RWPE2 (cell line): ENCODE measurements around the gene ZNF253.
"Not testable (repeated sequence)": the region's sequence is repeated elsewhere in the genome, so short reads cannot be mapped to it uniquely, and the experiment has no call there.

ENCODE experiments used
- ATAC-seq: fragments of 200-7000 bp; cut with Tn5 transposase; 3 replicates; pipeline ENCODE4 v1.9.1; 2021; ENCODE audit warnings: low read depth
- DNase-seq: peaks from one replicate; pipeline ENCODE4 v3.0.0-alpha.2; 2020; ENCODE audit warnings: low spot score
- H3K27ac ChIP-seq: fragments of 450-650 bp; 2 replicates; pipeline ENCODE4 v1.5.1; 2017; ENCODE audit warnings: mild to moderate bottlenecking; ENCODE audit not compliant: poor library complexity, severe bottlenecking
- H3K27me3 ChIP-seq: fragments of 250-450 bp; sonication (Bioruptor Pico); 2 replicates; pipeline ENCODE4 v1.5.1; 2021; ENCODE audit warnings: mild to moderate bottlenecking, moderate library complexity; ENCODE audit not compliant: insufficient read depth, poor library complexity, severe bottlenecking
- H3K36me3 ChIP-seq: fragments of 250-450 bp; sonication (Bioruptor Pico); 2 replicates; pipeline ENCODE4 v1.5.1; 2020; ENCODE audit warnings: low read depth, mild to moderate bottlenecking, moderate library complexity
- H3K4me1 ChIP-seq: fragments of 250-450 bp; sonication (Bioruptor Pico); 2 replicates; pipeline ENCODE4 v1.5.1; 2021; ENCODE audit warnings: mild to moderate bottlenecking, moderate library complexity; ENCODE audit not compliant: insufficient read depth, poor library complexity, severe bottlenecking
- H3K4me3 ChIP-seq: fragments of 250-450 bp; sonication (Bioruptor Pico); 2 replicates; pipeline ENCODE4 v1.5.1; 2021; ENCODE audit warnings: mild to moderate bottlenecking, moderate library complexity; ENCODE audit not compliant: severe bottlenecking
- H3K9me3 ChIP-seq: fragments of 250-450 bp; sonication (Bioruptor Pico); 2 replicates; pipeline ENCODE4 v1.5.1; 2021; ENCODE audit warnings: mild to moderate bottlenecking, moderate library complexity; ENCODE audit not compliant: severe bottlenecking
- CTCF ChIP-seq: fragments of 450-650 bp; IDR thresholded peaks from one replicate; pipeline ENCODE4 v1.5.1; 2017; ENCODE audit warnings: mild to moderate bottlenecking, moderate library complexity; ENCODE audit not compliant: poor library complexity, severe bottlenecking

ZNF253 gene

GRCh38 chr19:19884583-19884982 is 18.9 kb downstream of the ZNF253 start:
- H3K36me3 ChIP-seq = no peaks in the 10 kb centered on the region
- H3K27ac ChIP-seq = no peak overlapping the region
- no peaks in the 10 kb centered on the region for H3K27me3 ChIP-seq
- no peak for TF ChIP-seq CTCF
- DNase-seq (no peak), ATAC-seq (no peak)
- no peak overlapping the region for H3K4me3 ChIP-seq
- peaks cover 8% of the 10 kb centered on the region for H3K9me3 ChIP-seq
- H3K4me1 ChIP-seq = no peaks in the 10 kb centered on the region

- not testable (repeated sequence) for H3K36me3 ChIP-seq, H3K4me3 ChIP-seq, H3K27me3 ChIP-seq, ATAC-seq, DNase-seq, H3K4me1 ChIP-seq, H3K27ac ChIP-seq
- H3K9me3 ChIP-seq = peaks cover 28% of the 10 kb centered on the region
Observed at GRCh38 chr19:19892055-19892941, 26.6 kb downstream of the ZNF253 start.

- peak; percentile 7; the same call in 1 of the 3 replicates for ATAC-seq
- Histone ChIP-seq H3K27ac (peak overlapping the region; percentile 66), H3K27me3 (no peaks in the 10 kb centered on the region), H3K4me1 (no peaks in the 10 kb centered on the region), H3K36me3 (no peaks in the 10 kb centered on the region), H3K9me3 (peaks cover 17% of the 10 kb centered on the region), H3K4me3 (peak overlapping the region; percentile 44)
- no peak for DNase-seq
- no peak for TF ChIP-seq CTCF
Observed at GRCh38 chr19:19900139-19900728, 34.6 kb downstream of the ZNF253 start.

- Histone ChIP-seq H3K36me3 (no peaks in the 10 kb centered on the region), H3K9me3 (peaks cover 15% of the 10 kb centered on the region), H3K27ac (peak within 1 kb of the TSS; percentile 66), H3K4me3 (peak within 1 kb of the TSS; percentile 44), H3K4me1 (no peaks in the 10 kb centered on the region), H3K27me3 (no peaks in the 10 kb centered on the region)
- DNase-seq (peak; percentile 67), ATAC-seq (peak; percentile 91)
- TF ChIP-seq CTCF = no peak
Observed at GRCh38 chr19:19900729-19901444, 35.2 kb downstream of the ZNF253 start, which contains the start of gene ZNF93. Gene ZNF93 (plus strand): TSS chr19:19900946. CDS start chr19:19901089, 143 bp downstream.

GRCh38 chr19:19907551-19907950 is 41.9 kb downstream of the ZNF253 start:
- not testable (repeated sequence) for H3K36me3 ChIP-seq, DNase-seq, H3K27ac ChIP-seq

More at GRCh38 chr19:19907551-19907950, 41.9 kb downstream of the ZNF253 start:
- H3K4me3 ChIP-seq, ATAC-seq, H3K27me3 ChIP-seq, H3K9me3 ChIP-seq, H3K4me1 ChIP-seq: not testable (repeated sequence)
